ENCODE data around the gene AOAH. TPM values are rescaled to one million over a fixed set of nuclear protein-coding genes. Genes with fewer than 3 reads are reported as not detected.

The AOAH gene
- total and polyA plus RNA-seq, 2 donors from 2014 or later = 2.7 to 24.7 TPM

DNA sequence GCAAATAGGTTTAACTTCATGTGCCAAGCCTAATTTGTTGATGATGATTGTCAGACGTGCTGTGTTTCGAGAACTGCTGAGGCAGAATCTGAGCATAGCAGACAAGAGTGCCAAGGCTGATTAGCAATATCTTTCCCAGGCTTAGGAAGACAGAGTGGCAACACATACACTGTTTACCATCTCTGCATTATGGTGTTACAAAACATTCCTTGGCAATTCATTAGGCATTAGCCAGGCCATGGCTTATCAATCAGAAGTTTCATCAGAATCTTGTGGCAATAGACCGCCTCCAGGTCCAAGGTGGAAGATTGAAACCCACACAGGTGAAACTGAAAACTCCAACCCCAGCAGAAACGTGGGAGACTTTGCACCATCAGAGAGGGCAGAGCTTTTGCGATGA is 148.5 kb downstream of the AOAH start:
- H3K9me3 ChIP-seq (ENCODE audit: control insufficient read depth in 2 of 3, insufficient read depth in 1 of 3, low read length in 3 of 3) = peaks cover 0 to 5% (median 0%) of the 10 kb centered on the region in 3 donors
- no peak for TF ChIP-seq CTCF (IDR thresholded peaks at IDR 0.05; ENCODE audit: borderline replicate concordance, extremely low read depth, insufficient read depth)
- no peak overlapping the region for H3K9ac ChIP-seq (ENCODE audit: low read length in 3 of 3)
- no peaks in the 10 kb centered on the region for H3K36me3 ChIP-seq (ENCODE audit: control insufficient read depth in 2 of 3, insufficient read depth in 3 of 3, low read length in 3 of 3)
- no peak for FAIRE-seq
- intact Hi-C loops (cut with DNase I) = no loop called here
- no peaks in the 10 kb centered on the region for H3K4me1 ChIP-seq (ENCODE audit: control insufficient read depth in 2 of 3, insufficient read depth in 2 of 3, low read depth in 1 of 3, low read length in 3 of 3)
- no peak overlapping the region for H3K27ac ChIP-seq (ENCODE audit: low read depth in 2 of 2, low read length in 2 of 2)
- H3K4me3 ChIP-seq (ENCODE audit: low read length in 3 of 3) = no peak overlapping the region
- no peak for DNase-seq
- H3K27me3 ChIP-seq (ENCODE audit: control insufficient read depth, insufficient read depth, low read length) = no peaks in the 10 kb centered on the region

GRCh38 chr7:36573066-36573465 is 151.2 kb downstream of the AOAH start:
- H3K9ac ChIP-seq (ENCODE audit: low read length in 3 of 3) = no peak overlapping the region
- TF ChIP-seq CTCF (IDR thresholded peaks at IDR 0.05; ENCODE audit: borderline replicate concordance, extremely low read depth, insufficient read depth) = no peak
- no peaks in the 10 kb centered on the region for H3K27me3 ChIP-seq (ENCODE audit: control insufficient read depth, insufficient read depth, low read length)
- no peak overlapping the region for H3K27ac ChIP-seq (ENCODE audit: low read depth in 2 of 2, low read length in 2 of 2)
- H3K4me3 ChIP-seq (ENCODE audit: low read length in 3 of 3) = no peak overlapping the region
- intact Hi-C loops (cut with DNase I) = no loop called here
- H3K4me1 ChIP-seq (ENCODE audit: control insufficient read depth in 2 of 3, insufficient read depth in 2 of 3, low read depth in 1 of 3, low read length in 3 of 3) = no peaks in the 10 kb centered on the region
- FAIRE-seq (no peak), DNase-seq (no peak)
- no peaks in the 10 kb centered on the region for H3K36me3 ChIP-seq (ENCODE audit: control insufficient read depth in 2 of 3, insufficient read depth in 3 of 3, low read length in 3 of 3)
- H3K9me3 ChIP-seq (ENCODE audit: control insufficient read depth in 2 of 3, insufficient read depth in 1 of 3, low read length in 3 of 3) = peaks cover 0 to 5% (median 0%) of the 10 kb centered on the region in 3 donors

GRCh38 chr7:36571190-36571560 is 153.1 kb downstream of the AOAH start:
- no peaks in the 10 kb centered on the region for H3K9me3 ChIP-seq (ENCODE audit: control insufficient read depth in 2 of 3, insufficient read depth in 1 of 3, low read length in 3 of 3)
- H3K4me3 ChIP-seq (ENCODE audit: low read length in 3 of 3) = no peak overlapping the region
- H3K9ac ChIP-seq (ENCODE audit: low read length in 3 of 3) = no peak overlapping the region
- no peak for FAIRE-seq
- H3K27ac ChIP-seq (ENCODE audit: low read depth in 2 of 2, low read length in 2 of 2) = no peak overlapping the region
- no peaks in the 10 kb centered on the region for H3K36me3 ChIP-seq (ENCODE audit: control insufficient read depth in 2 of 3, insufficient read depth in 3 of 3, low read length in 3 of 3)
- DNase-seq = no peak
- H3K27me3 ChIP-seq (ENCODE audit: control insufficient read depth, insufficient read depth, low read length) = no peaks in the 10 kb centered on the region
- TF ChIP-seq CTCF (IDR thresholded peaks at IDR 0.05; ENCODE audit: borderline replicate concordance, extremely low read depth, insufficient read depth) = no peak
- no peaks in the 10 kb centered on the region for H3K4me1 ChIP-seq (ENCODE audit: control insufficient read depth in 2 of 3, insufficient read depth in 2 of 3, low read depth in 1 of 3, low read length in 3 of 3)
- intact Hi-C loops (cut with DNase I) = no loop called here

GRCh38 chr7:36570528-36571189 is 153.6 kb downstream of the AOAH start:
- Histone ChIP-seq H3K36me3 (ENCODE audit: control insufficient read depth in 2 of 3, insufficient read depth in 3 of 3, low read length in 3 of 3) (no peaks in the 10 kb centered on the region), H3K27ac (ENCODE audit: low read depth in 2 of 2, low read length in 2 of 2) (no peak overlapping the region), H3K9ac (ENCODE audit: low read length in 3 of 3) (no peak overlapping the region), H3K9me3 (ENCODE audit: control insufficient read depth in 2 of 3, insufficient read depth in 1 of 3, low read length in 3 of 3) (no peaks in the 10 kb centered on the region), H3K4me1 (ENCODE audit: control insufficient read depth in 2 of 3, insufficient read depth in 2 of 3, low read depth in 1 of 3, low read length in 3 of 3) (no peaks in the 10 kb centered on the region), H3K27me3 (ENCODE audit: control insufficient read depth, insufficient read depth, low read length) (no peaks in the 10 kb centered on the region), H3K4me3 (ENCODE audit: low read length in 3 of 3) (no peak overlapping the region)
- FAIRE-seq = no peak
- no peak for DNase-seq
- intact Hi-C loops (cut with DNase I) = no loop called here
- no peak for TF ChIP-seq CTCF (IDR thresholded peaks at IDR 0.05; ENCODE audit: borderline replicate concordance, extremely low read depth, insufficient read depth)

All from kidney (tissue), 14 donors.